Transverse colon (tissue), 4 donors: Measurements from ENCODE around the gene SF1. TPM values are rescaled to one million over a fixed set of nuclear protein-coding genes. Genes with fewer than 3 reads are reported as not detected.

Experiments used
- DNase-seq: peaks from one replicate; pipeline ENCODE4 v3.0.0-alpha.2; 2019
- H3K27ac ChIP-seq, 4 donors: fragments of 200-600 bp; sonication (generic); 2 replicates each; pipeline ENCODE4 v1.5.1; 2016 to 2018; ENCODE audit warnings: inconsistent platforms in 4 of 4
- H3K27me3 ChIP-seq: fragments of 200-600 bp; sonication (generic); 2 replicates; pipeline ENCODE4 v1.5.1; 2017; ENCODE audit warnings: inconsistent platforms
- H3K36me3 ChIP-seq, 4 donors: fragments of 200-600 bp; sonication (generic); 2 replicates each; pipeline ENCODE4 v1.5.1; 2017 to 2019; ENCODE audit warnings: inconsistent platforms in 4 of 4
- H3K4me1 ChIP-seq, 4 donors: fragments of 200-600 bp; sonication (generic); 2 replicates each; pipeline ENCODE4 v1.5.1; 2017 to 2020; ENCODE audit warnings: inconsistent platforms in 4 of 4
- H3K4me3 ChIP-seq, 4 donors: fragments of 200-600 bp; sonication (generic); 1 replicate in 1 of 4; 2 replicates in 3 of 4; pipeline versions ENCODE4 v1.5.1 to v1.6.1; 2017 to 2019; ENCODE audit warnings: inconsistent platforms in 4 of 4
- H3K9me3 ChIP-seq, 2 donors: fragments of 200-600 bp; sonication (generic); 2 replicates each; pipeline ENCODE4 v1.5.1; 2017 to 2019; ENCODE audit warnings: inconsistent platforms in 2 of 2
- EP300 ChIP-seq: sonication (generic); formaldehyde crosslinking; IDR thresholded peaks from one replicate; pipeline ENCODE4 v1.6.1; 2017; ENCODE audit warnings: antibody characterized with exemption, low read depth
- POLR2A ChIP-seq: fragments of 450-650 bp; IDR thresholded peaks from one replicate; pipeline ENCODE4 v1.6.1; 2016; ENCODE audit warnings: antibody characterized with exemption, mild to moderate bottlenecking, moderate library complexity
- POLR2AphosphoS5 ChIP-seq, 3 donors: sonication (generic); formaldehyde crosslinking; IDR thresholded peaks; one replicate each; pipeline ENCODE4 v1.6.1; 2016; ENCODE audit warnings: antibody characterized with exemption in 3 of 3
- WGBS, 2 donors: methylation state at CpG; one replicate each; pipeline ENCODE4 v1.1.5; 2018; ENCODE audit warnings: low coverage in 1 of 2; 5-methylcytosine and 5-hydroxymethylcytosine counted together
- in situ Hi-C, 4 donors: fragments of 200-750 bp; cut with MboI; loops; one replicate each; pipeline versions ENCODE4 v1.15.0 to v1.15.1; 2017; ENCODE audit warnings: low sequenced_read_pairs in 3 of 4, low pct_ligation_motif_present in 1 of 4, low pct_unique_long_range_greater_than_20kb in 1 of 4
- intact Hi-C: fragments of 100-400 bp; cut with DNase I; formaldehyde crosslinking; loops from one replicate; pipeline ENCODE4 v1.15.1; 2023; ENCODE audit warnings: low total_unique reads
- total RNA-seq, 4 donors: library from RNA; depleted of rRNA; stranded (reverse); fragments of >200 nt; gene quantifications; one replicate each; pipeline ENCODE4 v1.1.0, GENCODE V29; 2016
- TF ChIP-seq, protein P1 (sequence below), 5 experiments: fragments of 200-600 bp in 3 of 5; fragments of 450-650 bp in 2 of 5; sonication (generic) in 3 of 5; IDR thresholded peaks; 1 replicate in 2 of 5; 2 replicates in 3 of 5; pipeline ENCODE4 v1.5.1; 2016 to 2017; ENCODE audit warnings: antibody characterized with exemption in 5 of 5, inconsistent platforms in 3 of 5, mild to moderate bottlenecking in 2 of 5, moderate library complexity in 1 of 5

Gene SF1
- total RNA-seq, 4 donors from 2014 or later: 196 to 458 (median 377) TPM

DNA sequence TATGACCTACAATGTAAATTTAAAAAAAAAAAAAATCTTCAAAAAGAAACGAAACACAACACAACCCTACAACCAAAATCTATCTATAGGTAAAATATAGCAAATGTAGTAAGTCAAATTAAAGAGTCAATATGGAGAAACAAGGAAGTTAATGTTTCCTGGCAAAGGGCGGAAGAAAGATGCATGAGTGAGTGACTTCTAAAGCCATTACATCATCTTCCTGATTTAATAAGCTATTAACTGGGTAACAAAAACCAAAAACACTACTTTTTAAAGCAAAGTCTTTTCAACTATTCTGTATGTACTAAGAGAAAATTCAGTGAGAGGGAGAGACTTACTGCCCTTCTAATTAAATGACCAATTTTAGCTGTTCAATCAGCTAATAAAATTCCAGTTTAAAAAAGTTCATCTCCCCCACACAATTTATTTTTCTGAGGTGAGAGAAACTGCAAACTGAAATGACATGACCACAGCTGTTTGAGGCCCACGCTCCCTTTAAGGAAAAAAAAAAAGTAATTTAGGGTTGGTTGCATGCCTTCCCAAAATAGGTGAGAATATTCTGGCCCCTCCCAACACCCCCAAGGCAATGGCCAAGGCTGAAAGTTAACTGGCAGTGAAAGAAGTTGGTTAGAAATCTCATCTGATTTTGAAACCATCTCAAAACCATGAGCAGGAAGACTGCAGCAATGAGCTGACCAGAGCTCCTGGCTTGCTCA is 5.9 kb downstream of the SF1 start:
- Histone ChIP-seq H3K4me3 (no peak overlapping the region), H3K4me1 (peaks cover 15 to 62% (median 24%) of the 10 kb centered on the region in 4 donors), H3K27me3 (no peaks in the 10 kb centered on the region), H3K36me3 (peaks cover 0 to 91% (median 50%) of the 10 kb centered on the region in 4 donors), H3K9me3 (no peaks in the 10 kb centered on the region), H3K27ac (peak overlapping the region in 3 of 4 donors; percentile 18 to 28 (median 25))
- intact Hi-C loops (no loop called here), in situ Hi-C loops (no loop called here)
- no peak for DNase-seq
- WGBS, 2 donors: 56 to 58% methylated on average over 3 of the region's 3 CpGs
- TF ChIP-seq POLR2AphosphoS5 (IDR thresholded peaks at IDR 0.05) (no peak), EP300 (no peak), POLR2A (no peak)
- TF ChIP-seq, protein P1, sequence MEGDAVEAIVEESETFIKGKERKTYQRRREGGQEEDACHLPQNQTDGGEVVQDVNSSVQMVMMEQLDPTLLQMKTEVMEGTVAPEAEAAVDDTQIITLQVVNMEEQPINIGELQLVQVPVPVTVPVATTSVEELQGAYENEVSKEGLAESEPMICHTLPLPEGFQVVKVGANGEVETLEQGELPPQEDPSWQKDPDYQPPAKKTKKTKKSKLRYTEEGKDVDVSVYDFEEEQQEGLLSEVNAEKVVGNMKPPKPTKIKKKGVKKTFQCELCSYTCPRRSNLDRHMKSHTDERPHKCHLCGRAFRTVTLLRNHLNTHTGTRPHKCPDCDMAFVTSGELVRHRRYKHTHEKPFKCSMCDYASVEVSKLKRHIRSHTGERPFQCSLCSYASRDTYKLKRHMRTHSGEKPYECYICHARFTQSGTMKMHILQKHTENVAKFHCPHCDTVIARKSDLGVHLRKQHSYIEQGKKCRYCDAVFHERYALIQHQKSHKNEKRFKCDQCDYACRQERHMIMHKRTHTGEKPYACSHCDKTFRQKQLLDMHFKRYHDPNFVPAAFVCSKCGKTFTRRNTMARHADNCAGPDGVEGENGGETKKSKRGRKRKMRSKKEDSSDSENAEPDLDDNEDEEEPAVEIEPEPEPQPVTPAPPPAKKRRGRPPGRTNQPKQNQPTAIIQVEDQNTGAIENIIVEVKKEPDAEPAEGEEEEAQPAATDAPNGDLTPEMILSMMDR (IDR thresholded peaks at IDR 0.05): no peak

GRCh38 chr11:64771861-64772260 is 6.5 kb downstream of the SF1 start:
- Histone ChIP-seq H3K4me3 (no peak overlapping the region), H3K27me3 (no peaks in the 10 kb centered on the region), H3K4me1 (peaks cover 14 to 57% (median 19%) of the 10 kb centered on the region in 4 donors), H3K9me3 (no peaks in the 10 kb centered on the region), H3K36me3 (peaks cover 0 to 97% (median 56%) of the 10 kb centered on the region in 4 donors), H3K27ac (peak overlapping the region in 2 of 4 donors; percentile 18 to 28)
- 73% methylated on average over 2 of the region's 2 CpGs; no CpG with 5 or more reads in 1 of the 2 donors for WGBS, 2 donors
- in situ Hi-C loops (no loop called here), intact Hi-C loops (no loop called here)
- TF ChIP-seq EP300: no peak
- TF ChIP-seq, protein P1 (IDR thresholded peaks at IDR 0.05): no peak
- no peak for TF ChIP-seq POLR2AphosphoS5 (IDR thresholded peaks at IDR 0.05)
- TF ChIP-seq POLR2A: no peak
- no peak for DNase-seq

- Histone ChIP-seq H3K4me1 (peaks cover 5 to 45% (median 9%) of the 10 kb centered on the region in 4 donors), H3K4me3 (no peak overlapping the region), H3K36me3 (peaks cover 0 to 100% (median 59%) of the 10 kb centered on the region in 4 donors), H3K27ac (no peak overlapping the region), H3K27me3 (no peaks in the 10 kb centered on the region), H3K9me3 (no peaks in the 10 kb centered on the region)
- in situ Hi-C loops: no loop called here
- intact Hi-C loops: no loop called here
- 93% methylated on average over 12 of the region's 12 CpGs; no CpG with 5 or more reads in 1 of the 2 donors for WGBS, 2 donors
- DNase-seq: no peak
- TF ChIP-seq POLR2AphosphoS5 (IDR thresholded peaks at IDR 0.05): no peak
- no peak for TF ChIP-seq POLR2A
- TF ChIP-seq, protein P1 (IDR thresholded peaks at IDR 0.05): no peak
- no peak for TF ChIP-seq EP300
Observed at GRCh38 chr11:64770120-64770519, 8.2 kb downstream of the SF1 start.

DNA sequence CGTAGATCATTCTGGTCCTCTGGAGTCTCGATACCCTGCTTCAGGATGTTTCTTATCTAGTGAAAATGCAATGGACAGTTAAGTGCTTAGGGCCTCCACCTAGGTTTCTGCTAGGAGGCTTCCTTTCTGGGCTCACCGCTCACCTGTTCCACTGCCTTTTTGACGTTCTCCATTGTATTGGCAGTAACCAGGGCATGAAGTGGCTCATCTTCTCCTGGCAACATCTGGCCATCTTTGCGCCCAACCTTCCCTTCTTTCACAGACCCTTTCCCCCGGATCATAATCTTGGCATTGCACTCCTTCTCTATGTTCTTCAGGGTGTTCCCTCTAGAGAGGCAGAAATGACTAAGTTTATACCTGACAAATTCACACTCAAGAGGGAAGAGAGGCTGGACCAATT is 9.1 kb downstream of the SF1 start:
- Histone ChIP-seq H3K36me3 (peaks cover 0 to 100% (median 59%) of the 10 kb centered on the region in 4 donors), H3K4me1 (peaks cover 5 to 45% (median 13%) of the 10 kb centered on the region in 4 donors), H3K27ac (no peak overlapping the region), H3K9me3 (no peaks in the 10 kb centered on the region), H3K27me3 (no peaks in the 10 kb centered on the region), H3K4me3 (no peak overlapping the region)
- 90 to 91% methylated on average over 2 to 6 of the region's 6 CpGs for WGBS, 2 donors
- intact Hi-C loops: no loop called here
- TF ChIP-seq EP300: no peak
- TF ChIP-seq, protein P1 (IDR thresholded peaks at IDR 0.05): no peak
- no peak for TF ChIP-seq POLR2A
- TF ChIP-seq POLR2AphosphoS5 (IDR thresholded peaks at IDR 0.05): no peak
- DNase-seq: no peak
- in situ Hi-C loops: no loop called here
